Body of pancreas (tissue), 4 donors: ENCODE results near the gene TMEM187. TPM values are rescaled to one million over a fixed set of nuclear protein-coding genes. Genes with fewer than 3 reads are reported as not detected.

Source experiments
- ATAC-seq: fragments of 150-250 bp; one replicate; pipeline ENCODE4 v1.9.1; 2016
- DNase-seq, 4 donors: peaks; one replicate each; pipeline ENCODE4 v3.0.0-alpha.2; 2019
- H3K27ac ChIP-seq, 4 donors: fragments of 200-600 bp; sonication (generic); 1 replicate in 3 of 4; 2 replicates in 1 of 4; pipeline versions ENCODE4 v1.5.1 to v1.6.1; 2016 to 2019; ENCODE audit warnings: mild to moderate bottlenecking in 1 of 4, mixed read lengths in 1 of 4, moderate library complexity in 1 of 4
- H3K27me3 ChIP-seq, 2 donors: fragments of 200-600 bp; sonication (generic); one replicate each; pipeline ENCODE4 v1.6.0; 2016; ENCODE audit warnings: mild to moderate bottlenecking in 1 of 2
- H3K36me3 ChIP-seq, 2 donors: fragments of 200-600 bp; sonication (generic); replicated peaks in 1 of 2; 2 replicates each; pipeline ENCODE4 v1.5.1; 2016; ENCODE audit warnings: low read depth in 2 of 2; ENCODE audit not compliant: insufficient read depth in 1 of 2
- H3K4me1 ChIP-seq: fragments of 200-600 bp; sonication (generic); one replicate; pipeline ENCODE4 v1.6.0; 2016
- H3K4me3 ChIP-seq, 2 donors: fragments of 200-600 bp; sonication (generic); 1 replicate in 1 of 2; 2 replicates in 1 of 2; pipeline ENCODE4 v1.5.1; 2016 to 2019
- H3K9me3 ChIP-seq, 3 donors: fragments of 200-600 bp; sonication (generic); 1 replicate in 2 of 3; 2 replicates in 1 of 3; pipeline ENCODE4 v1.5.1; 2016
- POLR2A ChIP-seq, 3 donors: fragments of 450-650 bp; IDR thresholded peaks; one replicate each; pipeline ENCODE4 v1.6.1; 2016; ENCODE audit warnings: antibody characterized with exemption in 3 of 3, mild to moderate bottlenecking in 2 of 3
- WGBS, 2 donors: methylation state at CpG; one replicate each; pipeline ENCODE4 v1.1.5; 2017; 5-methylcytosine and 5-hydroxymethylcytosine counted together
- intact Hi-C: fragments of 100-400 bp; cut with DNase I; formaldehyde crosslinking; loops from one replicate; pipeline ENCODE4 v1.15.1; 2023
- total RNA-seq, 2 donors: library from RNA; depleted of rRNA; stranded (reverse); fragments of >200 nt; gene quantifications; one replicate each; pipeline ENCODE4 v1.1.0, GENCODE V29; 2016
- TF ChIP-seq, protein P1 (sequence below), 7 experiments: fragments of 450-650 bp in 4 of 7; fragments of 200-600 bp in 3 of 7; sonication (generic) in 3 of 7; IDR thresholded peaks; one replicate each; pipeline ENCODE4 v1.5.1; 2016 to 2019; ENCODE audit warnings: antibody characterized with exemption in 7 of 7

TMEM187 gene
- total RNA-seq, 2 donors from 2014 or later = 8.8 to 10.9 TPM

DNA sequence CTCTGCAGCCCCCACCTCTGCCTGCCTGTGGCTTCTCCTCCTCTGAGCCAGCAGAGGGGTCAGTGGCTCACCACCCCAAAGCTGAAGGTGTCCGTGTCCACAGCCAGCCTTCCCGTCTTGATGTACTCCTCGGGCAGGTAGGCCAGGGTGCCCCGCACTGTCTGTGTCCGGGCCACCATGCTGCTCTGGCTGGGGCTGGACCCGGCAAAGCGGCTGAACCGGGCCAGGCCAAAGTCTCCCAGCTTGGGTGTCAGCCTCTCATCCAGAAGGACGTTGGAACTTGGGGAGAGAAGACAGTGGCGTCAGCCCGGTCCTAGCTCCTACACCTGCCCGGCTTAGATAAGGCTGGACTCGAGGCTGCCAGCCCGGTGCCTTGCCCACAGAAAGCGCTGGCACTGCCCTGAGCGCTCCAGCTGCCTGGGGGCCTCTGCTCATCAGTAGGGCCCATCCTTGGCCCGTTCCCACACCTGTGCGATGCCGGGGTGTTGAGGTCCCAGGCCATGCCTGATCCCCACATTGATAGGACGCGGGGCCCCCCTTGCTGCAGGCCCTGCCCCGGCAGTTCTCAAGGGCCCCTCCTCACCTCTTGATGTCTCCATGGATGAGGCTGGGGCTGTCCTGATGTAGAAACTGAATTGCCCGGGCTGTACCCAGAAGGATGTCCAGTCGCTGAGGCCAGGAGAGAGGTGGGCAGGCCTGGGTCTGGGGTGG lies 44.0 kb downstream of the TMEM187 start:
- no peaks in the 10 kb centered on the region for H3K36me3 ChIP-seq

DNA sequence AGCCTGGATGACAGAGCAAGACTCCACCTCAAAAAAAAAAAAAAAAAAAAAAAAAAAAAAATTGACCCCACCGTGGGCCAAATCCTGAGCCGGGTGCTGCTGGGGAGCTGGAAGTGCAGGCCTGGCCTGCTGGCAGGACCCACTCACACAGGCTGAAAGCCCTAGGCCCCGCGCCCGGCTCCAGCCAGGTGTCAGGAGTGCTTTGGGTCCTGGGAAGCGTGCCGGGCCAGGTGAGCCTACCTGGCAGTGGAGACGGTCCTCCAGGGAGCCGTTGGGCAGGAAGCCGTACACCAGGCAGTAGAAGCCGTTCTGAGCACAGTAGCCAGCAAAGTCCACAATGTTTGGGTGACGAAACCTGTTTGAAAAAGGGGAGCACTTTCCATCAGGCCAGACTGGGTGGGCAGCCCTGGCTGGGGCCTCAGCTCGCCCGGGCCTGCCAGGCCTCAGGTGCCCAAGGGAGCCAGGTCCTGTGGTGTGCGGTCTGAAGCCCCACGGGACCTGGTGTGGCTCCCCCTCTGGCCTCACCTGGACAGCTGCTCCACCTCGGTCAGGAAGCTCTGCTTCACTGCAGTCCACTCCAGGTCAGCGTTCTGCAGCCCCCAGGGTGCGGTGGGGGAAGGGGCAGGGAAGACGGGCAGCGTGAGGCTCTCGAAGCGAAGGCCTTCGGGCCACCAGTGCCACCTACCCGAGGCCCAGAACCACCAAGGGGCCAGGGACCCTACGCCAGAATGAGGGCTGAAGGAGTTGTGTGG lies 45.4 kb downstream of the TMEM187 start:
- no peaks in the 10 kb centered on the region for H3K36me3 ChIP-seq
- peaks cover 33% of the 10 kb centered on the region for H3K4me1 ChIP-seq
- H3K27ac ChIP-seq = peak overlapping the region in 1 of 4 donors; percentile 25
- no peak for DNase-seq
- no peaks in the 10 kb centered on the region for H3K9me3 ChIP-seq
- WGBS, 2 donors = 81 to 89% methylated on average over 7 of the region's 26 CpGs
- TF ChIP-seq, protein P1, sequence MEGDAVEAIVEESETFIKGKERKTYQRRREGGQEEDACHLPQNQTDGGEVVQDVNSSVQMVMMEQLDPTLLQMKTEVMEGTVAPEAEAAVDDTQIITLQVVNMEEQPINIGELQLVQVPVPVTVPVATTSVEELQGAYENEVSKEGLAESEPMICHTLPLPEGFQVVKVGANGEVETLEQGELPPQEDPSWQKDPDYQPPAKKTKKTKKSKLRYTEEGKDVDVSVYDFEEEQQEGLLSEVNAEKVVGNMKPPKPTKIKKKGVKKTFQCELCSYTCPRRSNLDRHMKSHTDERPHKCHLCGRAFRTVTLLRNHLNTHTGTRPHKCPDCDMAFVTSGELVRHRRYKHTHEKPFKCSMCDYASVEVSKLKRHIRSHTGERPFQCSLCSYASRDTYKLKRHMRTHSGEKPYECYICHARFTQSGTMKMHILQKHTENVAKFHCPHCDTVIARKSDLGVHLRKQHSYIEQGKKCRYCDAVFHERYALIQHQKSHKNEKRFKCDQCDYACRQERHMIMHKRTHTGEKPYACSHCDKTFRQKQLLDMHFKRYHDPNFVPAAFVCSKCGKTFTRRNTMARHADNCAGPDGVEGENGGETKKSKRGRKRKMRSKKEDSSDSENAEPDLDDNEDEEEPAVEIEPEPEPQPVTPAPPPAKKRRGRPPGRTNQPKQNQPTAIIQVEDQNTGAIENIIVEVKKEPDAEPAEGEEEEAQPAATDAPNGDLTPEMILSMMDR (IDR thresholded peaks at IDR 0.05) = no peak
- TF ChIP-seq POLR2A (IDR thresholded peaks at IDR 0.05) = no peak
- no peak for ATAC-seq
- H3K27me3 ChIP-seq = no peaks in the 10 kb centered on the region
- no peak overlapping the region for H3K4me3 ChIP-seq
- intact Hi-C loops = no loop called here

More for the DNA sequence above, 44.0 kb downstream of the TMEM187 start:
- H3K27me3 ChIP-seq = no peaks in the 10 kb centered on the region
- peaks cover 45% of the 10 kb centered on the region for H3K4me1 ChIP-seq
- no peak for DNase-seq
- H3K9me3 ChIP-seq = no peaks in the 10 kb centered on the region
- WGBS, 2 donors = 95% methylated on average over 15 of the region's 24 CpGs; no CpG with 5 or more reads in 1 of the 2 donors
- TF ChIP-seq, protein P1 (IDR thresholded peaks at IDR 0.05) = no peak
- TF ChIP-seq POLR2A (IDR thresholded peaks at IDR 0.05) = no peak
- H3K4me3 ChIP-seq = no peak overlapping the region
- intact Hi-C loops = no loop called here
- ATAC-seq = no peak
- no peak overlapping the region for H3K27ac ChIP-seq

DNA sequence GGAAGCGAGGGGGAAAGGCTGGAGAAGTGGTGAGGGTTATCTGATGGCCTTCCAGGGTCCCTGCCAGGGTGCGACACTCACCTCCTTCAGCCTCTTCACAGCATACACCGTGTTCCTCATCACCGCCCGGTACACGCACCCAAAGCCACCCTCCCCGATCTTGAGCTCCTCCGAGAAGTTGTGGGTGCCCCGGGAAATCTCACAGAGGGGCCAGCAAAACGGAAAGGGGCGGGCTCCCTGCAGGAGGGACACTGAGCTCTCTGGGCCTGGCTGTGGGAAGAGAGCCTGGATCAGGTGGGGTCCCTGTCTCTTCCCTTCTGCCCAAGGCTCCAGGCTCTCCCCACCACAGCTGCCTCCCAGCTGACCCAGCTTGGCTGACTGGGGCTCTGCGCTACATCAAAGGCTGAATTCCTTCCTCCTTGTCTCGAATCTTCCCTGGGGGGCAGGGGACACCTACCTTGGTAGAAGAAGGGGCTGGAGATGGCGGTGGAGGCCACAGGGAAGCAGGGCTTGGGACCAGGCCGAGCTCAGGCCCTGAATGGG lies 46.0 kb downstream of the TMEM187 start:
- H3K9me3 ChIP-seq = no peaks in the 10 kb centered on the region
- peaks cover 26% of the 10 kb centered on the region for H3K4me1 ChIP-seq
- H3K27me3 ChIP-seq = no peaks in the 10 kb centered on the region
- intact Hi-C loops = no loop called here
- ATAC-seq (no peak), DNase-seq (no peak)
- peak overlapping the region in 3 of 4 donors; percentile 65 to 91 (median 89) for H3K27ac ChIP-seq
- 51 to 92% methylated on average over 2 to 14 of the region's 15 CpGs for WGBS, 2 donors
- peak overlapping the region in 1 of 2 donors; percentile 9 for H3K4me3 ChIP-seq
- TF ChIP-seq, protein P1 (IDR thresholded peaks at IDR 0.05) = no peak
- no peak for TF ChIP-seq POLR2A (IDR thresholded peaks at IDR 0.05)
- H3K36me3 ChIP-seq = no peaks in the 10 kb centered on the region

DNA sequence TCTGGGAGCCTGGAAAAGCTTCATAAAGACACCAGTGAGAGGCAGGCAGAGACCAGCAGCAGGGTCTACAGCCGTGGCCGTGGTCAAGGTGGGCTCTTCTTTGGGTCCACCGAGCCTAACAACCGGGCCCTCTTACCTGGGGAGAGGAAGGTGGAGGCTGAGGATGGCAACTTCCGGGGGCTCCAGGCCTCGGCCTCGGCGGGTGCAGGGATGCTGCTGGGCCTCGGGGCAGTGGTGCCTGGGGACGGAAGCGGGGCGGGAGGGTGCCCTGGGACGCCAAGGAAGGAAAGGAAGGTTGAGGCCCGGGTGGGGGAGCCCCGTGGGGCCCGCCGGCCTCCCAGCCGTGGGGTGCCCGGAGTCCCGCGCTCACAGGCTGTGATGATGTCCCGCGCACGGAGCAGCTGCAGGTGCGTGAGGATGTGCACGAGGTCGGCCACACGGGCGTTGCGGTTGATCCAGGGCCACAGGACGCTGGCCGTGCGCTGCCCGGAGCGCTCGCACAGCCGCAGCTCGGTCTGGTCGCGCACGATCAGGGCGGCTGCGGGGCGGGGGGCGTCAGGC lies 46.6 kb downstream of the TMEM187 start:
- peak overlapping the region; percentile 65 to 91 (median 77) for H3K27ac ChIP-seq
- TF ChIP-seq POLR2A (IDR thresholded peaks at IDR 0.05) = no peak
- H3K36me3 ChIP-seq = no peaks in the 10 kb centered on the region
- WGBS, 2 donors = 0% methylated on average over 29 of the region's 45 CpGs; no CpG with 5 or more reads in 1 of the 2 donors
- no peaks in the 10 kb centered on the region for H3K9me3 ChIP-seq
- H3K27me3 ChIP-seq = no peaks in the 10 kb centered on the region
- intact Hi-C loops = no loop called here
- peaks cover 21% of the 10 kb centered on the region for H3K4me1 ChIP-seq
- H3K4me3 ChIP-seq = peak overlapping the region in 1 of 2 donors; percentile 9
- DNase-seq = no peak
- peak; percentile 21 for ATAC-seq
